Right renal cortex interstitium (tissue), 3 donors: ENCODE results near the gene TMED4. TPM values are rescaled to one million over a fixed set of nuclear protein-coding genes. Genes with fewer than 3 reads are reported as not detected.

Experiments used
- DNase-seq, 3 donors: peaks; one replicate each; pipeline ENCODE4 v3.0.0-alpha.2; 2013; ENCODE audit warnings: low read depth in 3 of 3, low spot score in 2 of 3
- polyA plus RNA-seq, 3 donors: library from polyadenylated mRNA; unstranded; fragments of 120-200 nt; gene quantifications; one replicate each; pipeline ENCODE4 v1.2.1, GENCODE V29; 2013; ENCODE audit not compliant: insufficient read length in 3 of 3

TMED4 gene
- polyA plus RNA-seq, 3 donors: 134 to 136 (median 134) TPM

DNA sequence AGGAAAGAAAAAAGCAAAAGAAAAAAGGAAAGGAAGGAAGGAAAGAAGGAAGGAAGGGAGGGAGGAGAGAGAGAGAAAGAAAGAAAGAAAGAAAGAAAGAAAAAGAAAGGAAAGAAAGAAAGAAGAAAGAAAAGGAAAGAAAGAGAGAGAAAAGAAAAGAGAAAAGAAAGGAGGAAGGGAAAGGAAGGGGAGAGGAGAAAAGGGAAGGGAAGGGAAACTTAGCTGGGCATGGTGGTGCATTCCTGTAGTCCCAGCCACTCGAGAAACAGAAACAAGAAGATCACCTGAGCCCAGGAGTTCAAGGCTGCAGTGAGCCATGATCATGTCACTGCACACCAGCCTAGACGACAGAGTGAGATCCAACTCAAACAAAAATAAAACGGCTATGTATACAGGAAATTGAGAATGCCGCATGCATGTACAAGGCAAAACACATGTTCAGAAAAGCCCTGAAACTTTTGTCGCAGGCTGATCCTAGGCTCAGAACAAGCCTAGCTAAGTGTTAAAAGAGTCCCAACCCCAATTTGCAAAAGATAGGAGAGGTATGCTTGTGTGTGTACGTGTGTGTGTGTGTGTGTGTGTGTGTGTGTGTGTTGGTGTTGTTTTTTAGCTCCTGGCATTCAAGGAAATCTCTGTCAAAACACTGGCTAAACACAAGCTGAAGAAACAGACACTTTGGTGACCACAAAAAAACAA is 34.3 kb downstream of the TMED4 start:
- DNase-seq: no peak

DNA sequence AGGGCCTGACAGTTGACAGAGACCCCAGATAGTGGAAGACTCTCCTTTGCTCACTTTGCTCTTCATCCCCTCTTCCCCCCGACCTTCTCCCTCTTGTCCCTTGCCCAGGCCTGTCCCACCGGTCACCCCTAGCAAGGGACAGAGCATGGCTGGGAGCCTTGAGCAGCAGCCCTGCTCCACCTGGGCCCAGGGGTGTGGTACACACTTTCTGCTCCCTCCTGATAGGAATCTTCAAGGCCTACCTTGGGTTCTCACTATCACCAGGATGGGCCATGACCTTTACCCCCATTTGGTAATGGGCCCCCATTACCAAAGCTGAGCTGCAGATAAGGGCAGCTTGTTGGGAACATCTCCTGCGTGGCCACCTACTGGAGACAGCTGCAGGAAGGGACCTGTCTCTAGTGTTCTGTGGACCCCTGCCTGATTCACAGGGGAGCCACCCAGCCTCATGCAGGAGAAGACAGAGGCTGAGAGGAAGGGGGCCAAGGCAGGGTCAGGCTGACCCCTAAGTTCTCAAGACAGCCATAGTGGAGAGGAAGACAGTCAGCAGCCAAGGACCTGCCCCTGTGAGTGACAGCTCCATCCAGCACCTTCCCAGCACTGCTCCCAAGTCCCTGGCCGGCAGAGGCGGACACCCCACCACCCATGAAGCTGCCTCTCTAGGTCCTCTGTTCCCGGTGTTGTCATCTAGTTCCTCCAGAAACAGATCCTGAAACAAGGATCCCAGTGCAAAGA is 40.0 kb downstream of the TMED4 start:
- no peak for DNase-seq

DNA sequence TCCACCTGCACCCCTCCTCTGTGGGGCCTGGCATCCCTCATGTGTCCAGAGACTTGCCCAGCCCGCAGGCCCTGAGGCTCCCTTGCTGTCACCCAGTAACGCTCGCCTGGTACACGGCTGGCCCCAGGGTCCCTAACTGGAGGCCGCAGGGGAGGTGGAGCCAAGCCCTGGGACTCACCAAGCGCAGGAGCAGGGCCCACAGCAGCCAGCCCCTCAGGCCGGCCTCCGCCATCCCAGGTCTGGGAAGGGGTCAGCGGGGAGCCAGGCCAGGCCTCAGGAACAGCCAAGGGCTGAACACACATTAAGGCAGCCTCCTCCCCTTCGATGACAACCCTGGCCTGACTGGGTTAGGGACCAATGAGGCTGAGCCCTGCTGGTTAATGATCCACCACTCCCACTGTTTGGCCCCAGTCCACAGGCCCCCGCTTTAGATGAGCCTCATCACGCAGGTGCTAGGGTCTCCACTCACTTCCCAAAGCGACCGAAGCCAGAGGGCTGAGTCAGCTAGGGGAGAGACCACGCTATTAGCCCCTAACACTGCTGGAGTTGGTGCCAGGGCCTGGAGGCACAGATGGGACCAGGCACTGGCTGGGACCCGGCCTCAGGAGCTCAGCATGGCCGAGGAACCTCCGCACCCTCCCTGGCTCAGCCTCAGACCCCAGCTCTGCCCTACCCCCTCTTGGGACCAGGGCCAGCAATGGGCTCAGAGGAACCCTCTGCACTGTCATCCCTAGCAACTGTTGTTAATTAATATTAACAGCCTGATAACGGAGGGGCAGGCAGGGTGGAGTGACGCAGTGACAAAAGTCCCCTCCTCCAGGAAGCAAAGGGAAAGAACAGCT is 40.8 kb downstream of the TMED4 start, which contains the start of gene NPC1L1:
TSS of gene NPC1L1 (minus strand) at position 303 of the 842 bp plus-strand sequence. CDS start at position 232, 71 bp downstream.
- no peak for DNase-seq

DNA sequence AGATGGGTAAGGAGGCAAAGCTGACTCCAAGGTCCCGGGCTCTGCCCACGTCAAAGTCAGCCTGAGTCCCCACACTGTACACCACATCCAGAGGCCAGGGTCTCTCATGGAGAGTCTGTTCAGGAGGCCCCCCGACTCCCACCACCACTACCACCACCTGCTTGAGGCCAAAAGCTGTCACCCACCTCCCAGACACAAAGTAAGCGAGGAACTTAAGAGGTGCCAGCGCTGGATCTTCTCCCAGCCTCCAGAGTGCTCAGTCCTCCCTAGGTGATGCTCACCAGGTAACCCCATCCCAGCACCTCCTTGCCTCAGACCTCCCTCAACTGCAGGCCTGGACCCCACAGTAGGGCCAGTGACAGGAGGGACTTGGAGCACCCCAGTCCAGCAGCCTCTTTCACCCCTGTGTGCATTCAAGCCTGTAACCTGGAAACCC is 41.4 kb downstream of the TMED4 start:
- DNase-seq: no peak

DNA sequence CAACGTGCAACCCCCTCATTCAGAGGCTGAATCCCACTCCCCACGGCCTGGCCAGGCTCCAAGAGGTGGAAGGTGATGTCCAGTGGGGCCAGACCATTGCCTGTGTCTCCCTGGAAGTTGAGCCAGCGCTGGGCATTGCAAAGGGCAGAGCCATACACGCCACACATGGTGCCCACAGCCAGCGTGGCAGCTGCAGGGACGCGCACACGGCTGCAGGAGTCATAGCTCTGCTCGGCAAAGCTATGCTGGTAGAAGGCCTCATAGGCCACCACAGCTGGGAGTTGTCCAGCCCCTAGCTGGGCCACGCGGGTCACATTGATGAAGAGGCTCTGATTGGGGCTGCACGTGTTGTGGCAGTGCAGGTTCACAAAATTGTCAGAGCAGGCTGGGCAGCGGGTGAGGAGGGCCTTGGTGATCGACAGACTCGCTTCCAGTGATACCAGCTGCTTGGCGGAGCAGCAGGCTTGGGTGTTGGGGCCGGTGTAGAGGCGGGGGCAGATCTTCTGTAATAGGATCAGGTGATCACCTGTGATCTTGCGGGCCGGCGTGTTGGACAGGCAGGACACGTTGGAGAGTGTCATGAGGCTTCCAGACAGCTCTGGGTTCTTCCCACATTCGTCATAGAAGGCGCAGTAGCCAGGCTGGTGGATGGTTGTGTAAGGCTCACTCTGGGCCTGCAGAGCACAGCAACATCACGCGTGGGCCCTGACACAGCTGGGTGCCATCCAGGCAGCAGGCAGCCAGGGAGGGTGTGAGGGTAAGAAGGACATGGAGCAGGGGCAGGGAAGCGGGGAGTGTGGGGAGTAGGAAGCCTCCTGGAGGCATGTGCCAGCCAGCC is 42.1 kb downstream of the TMED4 start:
- DNase-seq: no peak

DNA sequence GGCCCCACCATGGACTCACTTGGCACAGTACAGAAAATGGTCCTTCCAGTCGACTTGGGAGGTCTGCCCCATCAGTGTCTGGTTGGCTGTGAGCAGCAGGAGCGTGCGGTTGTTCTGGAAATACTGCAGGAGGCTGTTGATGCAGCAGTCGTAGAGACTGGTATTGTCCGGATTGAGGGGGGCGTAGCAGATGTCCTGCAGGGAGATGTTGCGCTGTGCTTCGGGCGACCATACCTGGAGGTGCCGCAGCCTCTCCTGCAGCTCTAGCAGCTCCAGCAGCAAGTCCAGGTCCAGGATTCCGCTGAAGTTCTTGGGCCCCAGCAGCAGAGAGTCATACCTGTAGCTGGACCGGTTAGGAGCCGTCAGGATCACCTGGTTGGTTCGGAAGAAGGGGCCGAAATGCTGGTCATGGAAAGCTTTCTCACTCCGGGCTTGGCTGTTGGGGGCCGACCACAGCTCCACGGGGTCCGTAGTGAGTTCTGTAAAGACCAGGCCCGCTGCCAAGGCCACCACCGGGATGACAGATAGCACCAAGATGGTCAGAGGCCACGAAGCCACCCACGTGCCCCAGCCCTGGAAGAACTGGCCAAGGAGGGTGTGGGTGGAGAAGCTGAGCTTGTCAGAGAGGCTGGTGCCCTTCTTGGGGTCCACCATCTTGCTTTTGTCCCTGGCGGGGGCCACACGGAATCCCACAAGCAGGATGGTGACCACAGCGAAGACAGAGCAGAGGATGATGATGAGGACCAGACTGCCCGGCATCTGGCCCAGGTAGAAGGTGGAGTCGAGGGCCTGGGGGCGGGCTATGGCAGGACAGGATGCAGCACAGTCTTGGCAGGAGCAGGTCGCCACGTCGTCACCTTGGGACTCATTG is 43.0 kb downstream of the TMED4 start:
- no peak for DNase-seq

DNA sequence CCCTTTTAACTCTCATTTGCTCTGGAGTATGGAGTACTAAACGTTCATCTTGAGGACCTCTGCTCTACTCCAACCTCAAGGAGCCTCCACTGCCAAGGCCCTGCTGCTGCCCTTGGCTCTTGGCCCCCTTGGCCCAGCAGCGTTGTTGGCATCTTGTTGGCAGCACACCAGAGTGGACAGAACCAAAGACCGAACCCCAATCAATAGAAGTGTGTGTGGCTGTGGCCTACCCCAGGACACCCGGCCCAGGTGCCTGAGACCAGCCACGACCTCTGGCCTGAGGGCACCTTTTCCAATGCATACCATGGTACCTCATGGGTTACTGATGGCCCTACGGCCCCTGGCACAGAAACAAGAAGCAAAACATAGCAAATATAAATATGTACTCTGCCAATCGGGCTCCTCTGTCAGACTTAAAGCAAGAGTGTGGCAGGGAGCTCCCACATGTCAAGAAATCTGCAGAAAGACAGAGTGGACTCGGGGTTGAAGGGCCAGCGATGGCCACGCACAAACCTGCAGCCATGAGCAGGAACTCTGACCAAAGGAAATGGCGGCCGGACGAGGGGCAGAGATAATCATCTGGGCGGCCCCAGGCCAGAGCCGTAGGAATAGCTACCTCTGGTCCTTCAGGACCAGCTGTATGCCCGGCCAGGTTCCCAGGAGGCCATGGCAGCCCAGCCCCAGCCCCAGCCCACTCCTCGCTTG is 43.8 kb downstream of the TMED4 start:
- DNase-seq: no peak

DNA sequence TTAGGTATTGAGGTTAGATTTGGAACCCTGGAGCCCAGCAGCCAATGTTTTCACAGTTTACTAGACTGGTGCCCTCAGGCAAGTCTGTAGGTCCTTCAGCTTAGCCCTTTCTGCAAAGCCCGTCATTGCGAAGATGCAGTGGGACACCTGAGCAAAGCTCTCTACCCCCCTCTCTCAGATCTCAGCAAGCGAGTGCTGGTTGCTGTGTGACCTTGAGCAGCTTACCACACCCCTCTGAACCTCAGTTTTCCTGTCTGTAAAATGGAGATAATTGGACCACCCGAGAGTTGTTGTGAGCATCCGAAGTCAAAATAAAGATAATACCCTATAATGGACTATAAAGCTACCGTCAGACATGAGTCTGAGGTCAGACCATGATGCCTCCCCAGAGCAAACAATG is 44.6 kb downstream of the TMED4 start:
- no peak for DNase-seq

DNA sequence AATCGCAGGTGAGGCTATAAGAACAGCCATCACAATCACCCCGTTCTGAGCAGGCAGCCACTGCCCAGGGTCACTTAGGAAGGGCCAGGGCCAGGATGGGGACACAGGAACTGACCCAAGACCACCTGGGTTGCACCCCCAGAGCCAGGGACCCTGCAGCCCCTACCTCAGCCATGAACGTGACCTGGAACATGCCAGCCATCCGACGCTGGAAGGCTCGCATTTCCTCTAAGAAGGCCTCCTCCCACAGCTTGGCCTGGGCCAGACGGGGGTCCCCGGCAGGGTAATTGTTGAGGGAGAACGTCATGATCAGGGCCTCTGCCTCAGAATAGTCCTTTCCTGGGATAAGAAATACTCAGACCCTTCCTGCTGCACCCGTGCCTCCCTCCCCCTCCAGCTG is 45.9 kb downstream of the TMED4 start:
- no peak for DNase-seq

DNA sequence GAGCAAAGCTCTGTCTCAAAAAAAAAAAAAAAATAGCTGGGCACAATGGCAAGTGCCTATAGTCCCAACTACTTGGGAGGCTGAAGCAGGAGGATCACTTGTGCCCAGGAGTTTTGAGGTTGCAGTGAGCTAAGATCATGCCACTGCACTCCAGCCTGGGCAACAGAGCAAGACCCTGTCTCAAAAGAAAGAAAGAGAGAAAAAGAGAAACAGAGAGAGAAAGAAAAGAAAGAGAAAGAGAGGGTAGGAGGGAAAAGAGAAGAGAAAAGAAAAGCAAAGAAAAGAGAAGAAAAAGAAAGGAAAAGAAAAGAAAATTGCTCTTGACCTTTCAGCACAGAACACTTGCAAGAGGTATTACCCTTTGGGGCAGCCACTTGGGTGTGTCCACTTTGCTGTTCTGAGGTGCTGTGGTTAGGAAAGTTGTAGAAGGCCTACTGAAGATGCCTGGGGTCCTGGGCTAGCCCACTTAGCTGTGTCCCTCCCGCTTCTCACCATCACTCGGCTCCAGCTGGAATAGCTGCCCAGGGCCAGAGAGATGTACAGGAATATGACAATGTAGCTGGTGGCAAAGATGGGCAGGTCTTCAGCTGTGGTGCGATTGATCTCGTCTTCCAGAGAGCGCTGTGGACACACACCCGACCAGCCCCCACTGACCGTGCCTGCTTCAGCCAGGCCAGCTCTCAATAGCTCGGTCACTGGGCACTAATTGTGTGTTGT is 46.5 kb downstream of the TMED4 start:
- no peak for DNase-seq

DNA sequence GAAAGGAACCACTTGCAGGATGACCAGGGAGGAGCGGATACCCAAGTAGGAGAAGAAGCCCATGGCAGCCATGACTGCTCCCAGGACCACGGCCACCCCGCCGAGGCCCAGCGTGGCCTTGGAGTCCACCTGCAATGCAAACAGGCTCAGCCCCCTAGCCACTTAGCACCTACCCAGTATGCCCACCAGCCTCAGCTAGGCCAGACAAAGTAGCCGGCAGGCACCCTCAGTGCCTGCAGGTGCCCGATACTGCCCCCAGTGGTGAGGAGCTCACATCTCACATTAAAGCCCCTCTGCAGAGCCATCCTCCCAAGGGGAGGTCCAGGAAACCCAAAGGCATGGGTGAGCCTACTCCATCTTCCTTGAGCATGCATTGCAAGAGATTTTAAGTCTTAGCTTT is 47.5 kb downstream of the TMED4 start:
- DNase-seq: no peak

DNA sequence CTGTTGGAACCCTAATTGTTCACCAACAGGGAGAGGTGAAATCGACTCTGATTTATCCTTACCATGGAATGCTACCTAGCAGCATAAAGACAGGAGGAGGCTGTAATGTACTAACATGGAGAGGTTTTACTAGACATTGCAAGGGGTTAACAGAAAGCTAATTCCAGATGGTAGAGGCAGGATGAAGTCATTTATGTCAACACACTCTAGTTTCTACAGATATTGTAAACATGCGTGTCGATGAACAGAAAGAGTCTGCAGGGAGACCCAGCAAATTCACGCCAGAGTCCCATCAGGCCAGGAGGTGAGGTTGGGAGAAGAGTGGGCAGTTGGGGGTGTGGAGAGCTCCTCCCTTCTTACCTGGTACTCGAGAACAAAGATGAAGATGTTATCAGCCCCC is 47.9 kb downstream of the TMED4 start:
- DNase-seq: no peak

DNA sequence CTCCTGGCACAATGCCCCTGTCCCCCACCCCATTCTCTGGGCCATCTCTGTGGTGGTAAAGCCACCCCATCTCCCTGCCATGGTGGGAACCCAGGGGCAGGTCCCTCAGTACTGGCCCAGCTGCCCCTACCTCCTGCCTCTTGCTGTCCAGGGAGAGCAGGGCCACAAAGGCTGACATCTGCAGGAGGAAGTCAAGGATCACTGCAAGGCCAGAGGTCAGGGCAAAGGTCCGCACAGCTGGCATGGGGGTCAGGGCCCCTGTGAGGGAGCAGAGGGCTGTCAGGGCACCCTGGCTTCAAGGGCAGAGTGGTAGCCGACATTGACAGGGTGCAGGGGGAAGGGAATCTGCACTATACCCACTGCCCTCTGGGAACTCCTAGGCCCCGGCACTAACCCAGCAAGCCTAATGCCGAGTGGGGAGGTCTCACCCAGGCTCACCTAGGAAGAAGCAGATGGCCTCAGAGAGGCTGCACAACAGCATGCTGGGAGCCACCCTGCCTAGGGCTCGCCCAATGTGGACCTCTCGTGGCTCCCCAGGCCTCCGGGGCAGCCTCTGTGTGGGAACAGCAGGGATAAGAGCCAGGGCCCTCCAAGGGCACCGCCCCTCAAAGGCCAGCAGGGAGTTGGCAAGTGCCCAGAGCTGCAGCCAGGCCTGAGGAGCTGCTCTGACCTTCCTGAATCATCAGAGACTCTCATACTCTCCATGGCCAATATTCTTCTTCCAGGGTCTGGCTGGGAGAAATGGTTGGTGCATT is 48.6 kb downstream of the TMED4 start:
- no peak for DNase-seq

DNA sequence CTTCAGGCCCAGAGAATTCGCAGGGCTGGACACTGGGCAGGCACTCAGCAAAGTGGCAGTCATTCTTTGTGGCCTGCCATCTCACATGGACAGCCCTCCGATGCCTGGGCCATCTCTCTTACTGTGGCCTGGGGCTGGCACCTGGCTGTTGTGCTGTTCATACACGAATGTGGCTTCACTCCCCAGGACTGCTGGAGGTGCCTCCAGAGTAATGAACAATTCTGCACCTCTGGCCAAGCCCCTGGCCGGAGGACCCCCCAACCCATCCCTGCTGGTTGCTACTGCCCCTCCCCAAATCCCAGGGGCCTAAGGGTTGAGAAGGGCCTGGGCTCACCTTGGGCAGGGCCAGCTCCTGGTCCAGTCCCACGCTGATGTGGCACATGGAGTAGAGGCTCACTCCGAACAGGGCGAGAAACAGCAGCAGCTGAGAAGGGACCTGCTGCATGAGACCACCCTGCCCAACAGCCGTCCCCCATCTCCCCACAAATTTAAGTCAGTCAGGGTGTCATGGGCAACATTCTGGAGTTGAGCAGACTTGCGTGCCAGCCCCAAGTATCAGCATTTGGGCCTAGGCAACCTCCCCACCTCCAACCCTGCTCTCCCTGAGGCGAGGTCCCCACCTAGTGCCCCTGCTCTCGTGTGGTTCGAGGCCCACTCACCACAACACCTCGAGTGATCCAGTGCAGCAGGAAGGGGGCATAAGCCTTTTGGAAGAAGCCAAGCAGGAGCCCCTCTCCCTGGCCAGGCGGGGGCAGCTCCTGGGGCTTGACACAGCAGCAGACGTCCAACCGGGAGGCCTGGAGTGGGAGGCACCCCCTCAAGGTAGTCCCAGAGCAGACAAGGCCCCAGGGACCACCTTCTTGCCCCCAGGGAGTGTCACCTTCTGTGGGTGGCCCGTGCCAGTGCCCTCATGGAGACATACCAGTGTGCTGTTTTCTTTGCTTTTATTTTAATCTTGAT is 50.3 kb downstream of the TMED4 start:
- no peak for DNase-seq

DNA sequence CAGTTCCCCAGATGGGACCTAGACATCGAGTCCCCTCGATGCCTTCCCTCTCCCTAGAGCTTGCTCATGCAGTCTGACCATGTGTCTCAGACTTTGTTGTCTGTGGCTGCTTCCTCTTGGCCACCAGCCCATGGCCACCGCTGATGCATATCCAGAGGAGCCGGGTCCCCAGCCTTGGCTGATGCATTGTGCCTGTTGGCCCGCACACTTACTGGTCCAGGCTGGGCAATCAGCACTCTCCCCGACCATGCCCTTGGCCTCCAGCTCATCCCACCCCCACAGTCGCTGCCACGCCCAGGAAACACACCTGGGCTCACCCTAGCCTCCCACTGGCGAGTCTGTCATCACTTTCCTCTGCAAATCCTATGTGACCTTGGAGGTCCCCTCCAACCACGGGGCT is 51.0 kb downstream of the TMED4 start:
- DNase-seq: no peak
